Hematopoietic multipotent progenitor cell treated with erythropoietin and hydrocortisone succinate and interleukin-3 and kit ligand, for 8 days (in vitro differentiated cells): ENCODE results near the gene TST.

ENCODE experiments used
- DNase-seq: peaks from one replicate; pipeline ENCODE4 v3.0.0-alpha.2; 2015

The TST gene

DNA sequence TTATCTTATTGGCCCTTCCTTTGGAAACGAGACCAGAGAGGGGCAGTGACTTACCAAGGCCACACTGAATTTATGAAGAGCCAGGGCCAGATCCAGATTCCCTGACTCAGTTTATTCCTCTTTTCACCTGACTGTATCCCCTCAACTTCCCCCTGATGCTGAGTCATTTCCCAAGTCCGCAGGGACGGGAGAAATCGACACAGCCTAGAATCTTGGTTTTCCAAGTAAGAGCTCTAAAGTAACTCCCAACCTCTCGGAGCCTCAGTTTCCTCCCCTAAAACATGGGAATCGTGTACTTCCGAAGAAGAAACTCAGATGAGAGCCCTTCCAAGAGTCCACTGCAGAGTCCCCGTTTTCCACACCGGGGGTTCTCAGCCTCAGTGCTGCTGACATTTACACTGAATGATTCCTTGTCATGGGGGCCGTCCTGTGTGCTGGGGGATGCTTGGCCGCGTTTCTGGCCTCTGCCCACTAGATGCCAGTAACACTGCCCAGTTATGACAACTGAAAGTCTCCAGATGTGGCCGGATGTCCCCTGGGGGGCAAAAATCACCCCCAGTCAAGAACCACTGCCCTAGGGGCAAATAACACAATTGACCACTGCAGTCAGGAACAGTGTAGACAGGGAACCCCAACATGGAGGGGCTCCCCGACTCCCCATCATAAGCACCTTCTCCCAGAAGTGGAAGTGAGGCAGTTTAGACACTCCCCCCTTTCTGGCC, 11.5 kb upstream of the TST start:
- no peak for DNase-seq

DNA sequence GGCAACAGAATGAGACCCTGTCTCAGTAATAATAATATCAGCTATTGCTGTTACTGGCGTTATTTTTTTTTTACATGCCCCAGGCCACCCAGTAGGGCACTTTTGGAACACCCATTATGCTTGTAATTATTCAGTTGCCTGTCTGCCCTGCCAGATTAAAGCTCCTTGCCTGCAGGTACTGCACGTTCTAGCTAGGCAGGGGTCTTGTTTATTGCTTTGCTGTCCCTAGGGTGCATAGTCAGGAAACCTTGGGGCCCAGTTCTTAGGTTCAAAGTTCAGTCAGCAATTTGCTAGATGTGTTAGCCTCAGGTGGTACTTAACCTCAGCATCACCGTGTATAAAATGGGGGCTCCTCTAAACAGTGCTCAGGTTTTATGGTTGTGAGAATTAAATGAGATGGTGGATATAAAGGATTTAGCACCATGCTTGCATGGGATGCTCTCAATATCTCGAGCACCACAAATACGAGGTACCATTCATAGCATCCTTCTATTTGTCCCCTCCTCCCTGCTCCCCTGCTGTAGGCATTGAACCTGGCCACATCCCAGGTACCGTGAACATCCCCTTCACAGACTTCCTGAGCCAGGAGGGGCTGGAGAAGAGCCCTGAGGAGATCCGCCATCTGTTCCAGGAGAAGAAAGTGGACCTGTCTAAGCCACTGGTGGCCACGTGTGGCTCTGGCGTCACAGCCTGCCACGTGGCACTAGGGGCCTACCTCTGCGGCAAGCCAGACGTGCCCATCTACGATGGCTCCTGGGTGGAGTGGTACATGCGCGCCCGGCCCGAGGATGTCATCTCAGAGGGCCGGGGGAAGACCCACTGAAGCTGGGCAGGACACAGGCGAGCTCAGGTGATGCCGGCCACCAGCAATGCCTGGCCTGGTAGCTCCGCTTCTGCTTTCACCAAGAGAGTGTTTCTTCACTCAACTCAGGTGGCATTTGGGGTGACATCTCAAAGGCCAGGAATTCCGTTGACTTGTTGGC, 9.7 kb upstream of the TST start:
- no peak for DNase-seq

DNA sequence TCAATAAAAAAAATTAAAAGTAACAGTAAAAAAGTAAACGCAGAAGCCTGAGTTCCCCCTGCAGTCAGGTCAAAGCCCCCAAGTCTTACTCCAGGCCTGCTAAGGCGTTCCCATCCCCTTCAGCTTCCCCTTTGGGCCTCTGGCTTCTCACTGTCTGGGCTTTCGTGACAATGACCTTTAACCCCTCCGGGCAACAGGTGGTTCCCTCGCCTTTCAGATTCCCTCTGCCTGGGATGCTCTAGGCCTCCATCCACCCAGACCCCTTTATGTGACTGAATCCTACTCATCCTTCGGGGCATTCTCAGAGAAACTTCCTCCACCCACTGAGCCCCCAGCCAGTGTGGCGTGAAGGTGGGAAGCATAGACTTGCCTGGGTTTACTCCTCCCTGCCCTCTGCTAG, 8.3 kb upstream of the TST start:
- DNase-seq = no peak

GRCh38 chr22:37026325-37026724, 7.1 kb upstream of the TST start:
- no peak for DNase-seq

- no peak for DNase-seq
Measured at GRCh38 chr22:37025500-37026070, 6.3 kb upstream of the TST start.

DNA sequence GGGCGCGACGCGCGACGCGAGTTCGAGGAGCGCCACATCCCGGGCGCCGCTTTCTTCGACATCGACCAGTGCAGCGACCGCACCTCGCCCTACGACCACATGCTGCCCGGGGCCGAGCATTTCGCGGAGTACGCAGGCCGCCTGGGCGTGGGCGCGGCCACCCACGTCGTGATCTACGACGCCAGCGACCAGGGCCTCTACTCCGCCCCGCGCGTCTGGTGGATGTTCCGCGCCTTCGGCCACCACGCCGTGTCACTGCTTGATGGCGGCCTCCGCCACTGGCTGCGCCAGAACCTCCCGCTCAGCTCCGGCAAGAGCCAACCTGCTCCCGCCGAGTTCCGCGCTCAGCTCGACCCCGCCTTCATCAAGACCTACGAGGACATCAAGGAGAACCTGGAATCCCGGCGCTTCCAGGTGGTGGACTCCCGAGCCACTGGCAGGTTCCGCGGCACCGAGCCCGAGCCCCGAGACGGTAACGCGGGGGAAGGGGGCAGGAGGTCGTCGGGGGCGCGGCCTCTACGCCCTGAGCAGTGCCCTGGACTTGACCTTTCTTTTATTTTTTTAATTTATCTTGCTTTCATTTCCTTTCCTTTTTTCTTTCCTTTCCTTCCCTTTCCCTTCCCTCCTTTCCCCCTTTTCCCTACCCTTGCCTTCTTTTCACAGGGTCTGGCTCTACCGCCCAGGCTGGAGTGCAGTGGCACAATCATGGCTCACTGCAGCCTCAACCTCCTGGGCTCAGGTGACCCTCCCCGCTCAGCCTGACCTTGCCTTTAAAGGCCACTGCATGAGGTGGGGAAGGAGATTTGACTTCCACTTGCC, 5.3 kb upstream of the TST start:
- DNase-seq = no peak

DNA sequence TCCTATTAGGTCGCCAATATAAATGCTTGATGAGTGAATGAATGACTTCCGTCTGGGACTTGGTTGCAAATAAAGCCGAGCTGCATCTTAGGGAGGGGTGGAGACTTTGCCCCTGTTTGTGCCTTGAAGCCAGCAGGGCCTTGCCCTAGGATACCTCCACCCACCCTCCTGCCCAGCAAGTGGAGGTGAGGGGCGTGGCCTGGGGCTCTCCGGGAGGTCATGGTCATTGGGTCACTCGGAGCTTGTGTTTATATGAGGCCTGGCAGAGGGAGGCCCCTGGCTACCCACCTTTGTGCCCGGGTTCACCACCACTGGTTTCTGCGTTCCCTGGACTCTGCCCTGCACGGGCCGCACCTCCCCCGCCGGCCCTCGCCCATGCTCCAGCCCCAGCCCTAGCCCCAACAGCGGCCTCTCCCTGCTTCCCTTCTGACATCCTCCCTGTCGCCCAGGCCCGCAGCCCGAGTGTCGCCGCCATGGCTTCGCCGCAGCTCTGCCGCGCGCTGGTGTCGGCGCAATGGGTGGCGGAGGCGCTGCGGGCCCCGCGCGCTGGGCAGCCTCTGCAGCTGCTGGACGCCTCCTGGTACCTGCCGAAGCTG, 4.6 kb upstream of the TST start:
- no peak for DNase-seq

DNA sequence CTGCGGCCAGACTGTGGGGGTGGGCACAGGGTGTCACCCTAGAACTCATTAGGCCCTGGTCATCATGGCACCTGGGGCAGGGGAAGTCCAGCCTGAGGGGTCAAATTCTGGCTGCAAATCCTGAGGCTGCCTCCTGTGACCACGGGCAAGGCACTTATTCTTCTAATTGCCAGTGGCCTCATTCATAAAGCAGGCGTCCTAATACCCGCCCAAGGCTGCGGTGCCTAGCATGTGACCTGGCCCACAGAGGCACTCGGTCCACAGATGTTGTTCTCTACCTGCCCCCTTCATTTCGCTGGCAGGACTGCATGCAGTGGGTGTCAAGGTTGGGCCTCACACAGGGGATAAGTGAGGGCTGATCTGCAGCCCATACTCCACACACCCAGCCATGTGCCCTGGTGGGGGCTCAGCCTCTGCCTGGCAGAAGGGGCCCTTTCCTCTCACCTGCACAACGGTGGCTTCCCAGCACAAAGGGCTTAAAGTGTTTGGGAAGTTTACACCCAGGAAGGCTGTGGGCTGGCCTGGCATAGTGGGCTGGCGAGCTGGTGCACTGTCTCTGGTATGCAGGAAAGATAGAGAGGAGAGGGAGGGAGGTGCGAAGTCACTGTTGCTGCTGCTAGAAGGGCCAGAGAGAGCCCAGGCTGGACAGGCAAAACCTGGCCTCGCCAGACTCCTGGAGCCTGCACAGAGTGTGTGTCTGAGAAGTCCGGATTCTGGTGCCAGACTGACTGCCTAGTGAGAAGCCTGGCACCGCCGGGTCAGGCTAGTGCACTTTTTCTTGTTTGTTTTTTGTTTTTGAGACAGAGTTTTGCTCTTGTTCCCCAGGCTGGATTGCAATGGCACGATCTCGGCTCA, 3.5 kb upstream of the TST start:
- DNase-seq = no peak

GRCh38 chr22:37021710-37022482, 2.6 kb upstream of the TST start:
- DNase-seq = peak; percentile 81

DNA sequence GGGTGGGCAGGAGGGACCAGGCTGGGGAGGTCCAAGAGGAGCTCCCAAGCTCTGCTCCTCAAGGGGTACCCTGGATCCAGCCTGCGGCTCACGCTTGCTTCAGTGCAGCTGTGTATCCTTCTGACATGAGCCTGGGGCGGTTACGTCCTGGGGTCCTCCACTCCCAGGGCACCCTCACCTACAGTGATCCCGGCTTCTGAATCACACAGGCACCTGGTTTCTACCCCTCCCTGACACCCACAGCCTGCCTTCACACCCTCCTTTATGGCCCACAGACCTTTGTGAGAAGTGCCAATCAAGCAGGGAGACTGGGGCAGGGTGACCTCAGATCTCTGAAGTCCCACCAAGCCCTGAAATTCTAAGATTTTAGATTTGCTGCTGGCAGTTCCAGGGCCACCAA, 1.8 kb upstream of the TST start:
- no peak for DNase-seq

DNA sequence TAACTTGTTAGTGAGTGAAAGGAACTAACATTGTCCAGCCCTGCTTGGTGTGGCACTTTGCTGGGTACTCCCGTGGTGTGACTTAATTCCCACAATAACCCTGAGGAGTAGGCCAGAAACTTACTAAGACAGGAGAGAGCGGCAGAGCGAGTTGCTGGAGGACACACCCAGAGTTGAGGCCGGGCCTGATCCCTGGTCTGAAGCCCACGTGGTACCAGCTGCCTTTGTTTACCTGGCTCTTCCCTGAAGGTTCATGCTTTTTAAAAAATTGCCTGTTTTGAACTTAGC, 889 bp upstream of the TST start:
- DNase-seq = peak; percentile 78

- no peak for DNase-seq
Measured at GRCh38 chr22:37018815-37019308, 385 bp downstream of the TST start.

DNA sequence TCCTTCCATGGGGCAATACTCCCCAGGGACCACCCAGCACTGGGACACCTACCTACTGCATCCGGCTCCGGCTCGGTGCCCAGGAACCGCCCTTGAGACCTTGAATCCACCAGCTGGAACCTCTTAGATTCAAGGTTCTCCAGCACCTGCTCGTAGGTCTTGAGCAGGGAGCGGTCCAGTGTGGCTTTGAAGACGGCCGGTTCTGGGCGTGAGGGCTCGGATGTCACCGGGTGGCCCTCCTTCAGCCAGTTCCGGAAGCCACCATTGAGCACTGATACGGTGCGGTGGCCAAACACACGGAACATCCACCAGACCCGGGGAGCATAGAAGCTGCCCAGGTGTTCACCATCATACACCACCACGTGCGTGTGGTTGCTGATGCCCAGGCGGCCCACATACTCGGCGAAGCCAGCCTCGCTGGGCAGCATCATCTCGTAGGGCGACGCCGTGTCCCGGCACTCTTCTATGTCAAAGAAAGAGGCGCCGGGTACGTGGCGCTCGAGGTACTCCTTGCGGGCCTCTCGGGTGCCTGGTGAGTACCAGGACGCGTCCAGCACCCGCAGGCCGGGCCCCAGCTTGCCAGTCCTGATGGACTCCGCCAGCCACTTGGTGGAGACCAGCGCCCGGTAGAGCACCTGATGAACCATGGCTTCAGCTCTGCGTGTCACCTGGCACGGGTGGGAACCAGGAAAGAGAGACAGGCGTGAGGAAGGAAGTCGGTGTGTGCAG, 997 bp downstream of the TST start:
- DNase-seq = no peak

DNA sequence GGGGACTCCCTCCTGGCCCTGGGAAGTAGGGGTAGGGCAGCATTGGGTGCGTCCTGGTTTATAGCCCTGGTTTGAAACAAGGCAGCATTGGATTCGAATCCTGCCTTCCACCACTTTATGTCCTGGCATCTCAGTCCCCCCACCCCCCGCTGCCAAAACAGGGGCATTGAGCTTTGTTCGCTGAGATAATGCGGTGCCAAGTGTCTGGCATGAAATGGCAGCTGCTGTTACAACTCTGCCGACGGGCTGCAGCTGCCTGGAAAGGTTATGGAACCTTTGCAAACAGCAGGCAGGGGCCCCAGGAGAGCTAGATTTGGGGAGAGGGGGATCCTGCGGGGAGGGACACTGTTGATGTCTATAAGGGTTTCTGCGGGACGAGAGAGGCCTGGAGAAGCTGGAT, 1.9 kb downstream of the TST start:
- DNase-seq = no peak

DNA sequence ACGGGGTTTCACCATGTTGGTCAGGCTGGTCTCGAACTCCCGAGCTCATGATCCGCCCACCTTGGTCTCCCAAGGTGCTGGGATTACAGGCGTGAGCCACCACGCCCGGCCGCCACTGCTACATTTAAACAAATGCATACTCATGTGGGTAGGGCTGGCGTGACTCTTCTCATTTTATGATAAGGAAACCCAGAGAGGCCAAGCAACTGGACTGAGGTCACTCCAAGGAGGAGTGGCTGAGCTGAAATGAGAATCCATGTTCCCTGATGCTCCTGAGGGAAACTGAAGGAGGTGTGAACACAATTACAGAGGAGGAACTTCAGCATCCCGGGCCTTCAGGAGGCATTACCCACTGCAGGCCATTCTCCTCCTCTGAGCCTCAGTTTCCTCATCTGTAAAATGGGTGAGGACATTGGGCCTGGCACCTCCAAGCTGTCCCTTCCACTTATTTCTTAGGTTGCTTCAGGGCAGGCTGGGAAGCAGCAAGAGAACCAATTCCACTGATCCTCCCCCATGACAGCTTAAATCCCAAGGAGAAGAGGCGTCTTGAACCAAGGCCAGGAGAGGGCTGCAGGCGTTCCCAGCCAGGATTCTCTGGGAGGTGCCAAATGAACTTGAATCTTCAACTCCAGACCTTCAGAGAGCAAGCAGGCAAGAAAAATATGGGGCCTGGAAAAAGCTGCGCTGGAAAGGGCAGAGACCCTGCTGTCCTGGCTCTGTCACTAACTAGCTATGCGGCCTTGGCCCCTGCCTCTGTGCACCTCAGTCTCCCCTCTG, 2.9 kb downstream of the TST start:
- peak; percentile 69 for DNase-seq

DNA sequence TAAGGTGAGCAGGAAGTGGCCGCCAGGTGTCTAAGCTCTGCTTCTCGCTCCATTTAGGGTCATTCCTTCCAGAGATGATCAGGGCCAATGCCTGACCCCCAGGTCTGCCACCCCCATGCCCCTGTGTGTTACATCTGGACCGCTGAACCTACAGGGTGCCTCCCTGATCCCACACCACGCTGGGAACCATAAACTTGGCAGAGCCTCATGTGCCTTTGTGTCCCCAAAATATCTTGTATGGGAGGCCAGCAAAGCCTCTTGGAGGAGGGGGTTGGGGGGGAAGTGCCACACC, 3.7 kb downstream of the TST start:
- no peak for DNase-seq

- DNase-seq = no peak
Measured at GRCh38 chr22:37014835-37015586, 4.2 kb downstream of the TST start.

DNA sequence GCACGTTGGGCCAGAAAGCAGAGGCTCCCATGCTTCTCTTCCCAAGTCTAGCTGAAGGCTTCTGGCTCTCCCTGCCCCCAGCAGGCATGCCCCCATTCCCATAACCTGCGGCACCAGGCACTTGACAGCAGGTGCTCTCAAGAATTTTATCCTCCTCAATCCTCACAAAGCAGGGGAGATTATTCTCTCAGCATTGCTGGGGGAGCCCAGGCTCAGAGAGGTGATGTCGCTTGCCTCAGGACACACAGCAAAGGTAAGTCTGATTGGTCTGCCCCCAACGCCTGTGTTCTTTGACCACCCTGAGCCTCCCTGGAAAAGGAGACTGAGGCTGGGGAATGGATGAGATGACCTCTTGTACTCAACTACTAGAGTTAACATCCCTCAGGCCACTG, 4.8 kb downstream of the TST start:
- DNase-seq = no peak

GRCh38 chr22:37012956-37013355, 6.3 kb downstream of the TST start:
- DNase-seq = no peak
